ENCODE measurements around the gene UCN3.

GRCh38 chr10:5321273-5321672, 43.5 kb upstream of the UCN3 start:
- TF ChIP-seq EZH2 (IDR thresholded peaks at IDR 0.05) (no peak), CTCF (IDR thresholded peaks at IDR 0.05) (no peak), EZH2phosphoT487 (IDR thresholded peaks at IDR 0.05) (no peak)
